Adrenal gland (tissue), 12 donors: Measurements from ENCODE around the gene RANGAP1. TPM values are rescaled to one million over a fixed set of nuclear protein-coding genes. Genes with fewer than 3 reads are reported as not detected.

Experiments
- DNase-seq, 7 donors: peaks; one replicate each; pipeline ENCODE4 v3.0.0-alpha.2; 2019 to 2020
- H3K27ac ChIP-seq, 5 donors: fragments of 200-600 bp; sonication (generic) in 4 of 5; 1 replicate in 3 of 5; 2 replicates in 2 of 5; pipeline versions ENCODE4 v1.5.1 to v1.8.0; 2016 to 2020; ENCODE audit warnings: mild to moderate bottlenecking in 1 of 5
- H3K27me3 ChIP-seq: fragments of 200-600 bp; 2 replicates; pipeline ENCODE4 v1.8.0; 2021
- H3K36me3 ChIP-seq, 2 donors: fragments of 200-600 bp; replicated peaks in 1 of 2; 1 replicate in 1 of 2; 2 replicates in 1 of 2; pipeline versions ENCODE4 v1.5.1 to v1.8.0; 2018 to 2022
- H3K4me1 ChIP-seq, 2 donors: fragments of 200-600 bp; replicated peaks in 1 of 2; 1 replicate in 1 of 2; 2 replicates in 1 of 2; pipeline versions ENCODE4 v1.5.1 to v1.8.0; 2018 to 2021
- H3K4me3 ChIP-seq, 4 donors: fragments of 200-600 bp; sonication (generic) in 3 of 4; one replicate each; pipeline ENCODE4 v1.5.1; 2016 to 2018
- H3K9me3 ChIP-seq, 3 donors: fragments of 200-600 bp; sonication (generic) in 1 of 3; replicated peaks in 1 of 3; 1 replicate in 2 of 3; 2 replicates in 1 of 3; pipeline versions ENCODE4 v1.5.1 to v1.8.0; 2016 to 2021
- CTCF ChIP-seq, 6 experiments: fragments of 450-650 bp in 4 of 6; fragments of 200-600 bp in 2 of 6; sonication (generic) in 1 of 6; IDR thresholded peaks; 1 replicate in 5 of 6; 2 replicates in 1 of 6; pipeline versions ENCODE4 v1.5.1 to v1.8.0; 2016 to 2021; ENCODE audit warnings: antibody characterized with exemption in 6 of 6, mild to moderate bottlenecking in 2 of 6, moderate library complexity in 1 of 6
- POLR2A ChIP-seq, 2 donors: fragments of 450-650 bp; IDR thresholded peaks; one replicate each; pipeline ENCODE4 v1.6.1; 2017; ENCODE audit warnings: antibody characterized with exemption in 2 of 2, mild to moderate bottlenecking in 2 of 2, moderate library complexity in 1 of 2
- WGBS, 4 donors: extraction: QIAGEN DNeasy Blood & Tissue Kit in 2 of 4; methylation state at CpG; one replicate each; pipeline versions ENCODE4 v1.1.5 to v1.1.7; 2013 to 2017; 5-methylcytosine and 5-hydroxymethylcytosine counted together
- intact Hi-C, 2 donors: fragments of 100-400 bp; cut with DNase I; formaldehyde crosslinking; loops; one replicate each; pipeline versions ENCODE4 v1.14.1 to v1.15.0; 2022 to 2023
- polyA plus RNA-seq, 3 donors: library from polyadenylated mRNA; stranded (reverse); fragments of 200-250 nt in 2 of 3; fragments of 350-450 nt in 1 of 3; fragmentation: Illumina TruSeq in 1 of 3; extraction: RNeasy Lipid Tissue Mini Kit (QIAGEN cat#74804) in 1 of 3; gene quantifications; one replicate each; pipeline ENCODE4 v1.2.3, GENCODE V29; 2013 to 2014
- total RNA-seq, 9 donors: library from RNA; depleted of rRNA in 4 of 9; stranded (reverse); fragments of >200 nt in 4 of 9; fragments of 120-200 nt in 1 of 9; fragmentation: NEBNext Ultra II Directional in 1 of 9; extraction: Animal tissue kit (Norgen Biotek cat#: 25700) in 1 of 9; gene quantifications; one replicate each; pipeline versions ENCODE4 v1.1.0 to v1.2.4, GENCODE V29; 2013 to 2023
- donor health status: healthy with polysubstance abuse.
- donor health status: Bipolar disorder and iron deficiency.
- donor health status: DM: yes; HTN: yes; CAD: no.
- donor health status: DM: no; HTN: no; CAD: no.
- donor health status: DM: no; HTN: no; CAD: no.
- donor health status: DM: yes; HTN: yes; CAD: no.

Gene RANGAP1
- total and polyA plus RNA-seq, 12 donors, result 56.6 to 134 (median 76.7) TPM

- Histone ChIP-seq H3K4me3 (peak overlapping the region in 1 of 4 donors; percentile 59), H3K36me3 (no peaks in the 10 kb centered on the region), H3K27me3 (no peaks in the 10 kb centered on the region), H3K27ac (peak overlapping the region in 1 of 5 donors; percentile 21), H3K9me3 (no peaks in the 10 kb centered on the region), H3K4me1 (peaks cover 23 to 24% of the 10 kb centered on the region in 2 donors)
- DNase-seq, result peak in 6 of 7 donors; percentile 49 to 80 (median 58)
- intact Hi-C loops, result no loop called here
- 31 to 47% (median 35%) methylated on average over 26 to 97 of the region's 97 CpGs; no CpG with 5 or more reads in 1 of the 4 donors for WGBS, 4 donors
- TF ChIP-seq POLR2A (IDR thresholded peaks at IDR 0.05) (no peak), CTCF (IDR thresholded peaks at IDR 0.05) (peak in 4 of 6 experiments; percentile 3 to 52 (median 29))
These were observed 48.0 kb downstream of the RANGAP1 start for GRCh38 chr22:41237707-41238569.

GRCh38 chr22:41237036-41237706 lies 48.8 kb downstream of the RANGAP1 start:
- intact Hi-C loops, result no loop called here
- WGBS, 4 donors, result 66 to 88% (median 70%) methylated on average over 13 to 33 of the region's 33 CpGs
- DNase-seq, result no peak
- Histone ChIP-seq H3K9me3 (no peaks in the 10 kb centered on the region), H3K4me1 (peaks cover 30 to 32% of the 10 kb centered on the region in 2 donors), H3K4me3 (peak overlapping the region in 1 of 4 donors; percentile 59), H3K27me3 (no peaks in the 10 kb centered on the region), H3K36me3 (no peaks in the 10 kb centered on the region), H3K27ac (peak overlapping the region in 1 of 5 donors; percentile 21)
- TF ChIP-seq POLR2A (IDR thresholded peaks at IDR 0.05), result no peak
- TF ChIP-seq CTCF (IDR thresholded peaks at IDR 0.05), result peak in 3 of 6 experiments; percentile 5 to 41 (median 22)

GRCh38 chr22:41234815-41235695 lies 50.9 kb downstream of the RANGAP1 start:
- Histone ChIP-seq H3K4me3 (no peak overlapping the region), H3K27me3 (no peaks in the 10 kb centered on the region), H3K27ac (peak overlapping the region; percentile 41 to 86 (median 64)), H3K4me1 (peaks cover 32% of the 10 kb centered on the region in 2 donors), H3K36me3 (no peaks in the 10 kb centered on the region), H3K9me3 (no peaks in the 10 kb centered on the region)
- intact Hi-C loops, result no loop called here
- TF ChIP-seq POLR2A (IDR thresholded peaks at IDR 0.05) (no peak), CTCF (IDR thresholded peaks at IDR 0.05) (no peak)
- 45 to 62% (median 51%) methylated on average over 15 to 19 of the region's 19 CpGs for WGBS, 4 donors
- peak; percentile 85 to 98 (median 94) for DNase-seq
